Ascending aorta (tissue), 2 donors: ENCODE results near the gene TTC22. TPM values are rescaled to one million over a fixed set of nuclear protein-coding genes. Genes with fewer than 3 reads are reported as not detected.

Experiments
- DNase-seq, 2 donors: peaks; one replicate each; pipeline ENCODE4 v3.0.0-alpha.2; 2019; ENCODE audit warnings: low spot score in 2 of 2
- H3K27ac ChIP-seq, 2 donors: fragments of 200-600 bp; sonication (generic); one replicate each; pipeline ENCODE4 v1.5.1; 2016 to 2017; ENCODE audit warnings: mild to moderate bottlenecking in 1 of 2
- H3K27me3 ChIP-seq: fragments of 200-600 bp; sonication (generic); one replicate; pipeline ENCODE4 v1.5.1; 2017
- H3K36me3 ChIP-seq, 2 donors: fragments of 200-600 bp; sonication (generic); one replicate each; pipeline ENCODE4 v1.5.1; 2016
- H3K4me1 ChIP-seq, 2 donors: fragments of 200-600 bp; sonication (generic); one replicate each; pipeline ENCODE4 v1.5.1; 2016 to 2017; ENCODE audit warnings: mild to moderate bottlenecking in 1 of 2
- H3K4me3 ChIP-seq, 2 donors: fragments of 200-600 bp; sonication (generic); one replicate each; pipeline ENCODE4 v1.5.1; 2016 to 2017; ENCODE audit warnings: mild to moderate bottlenecking in 1 of 2
- H3K9me3 ChIP-seq, 2 donors: fragments of 200-600 bp; sonication (generic); one replicate each; pipeline ENCODE4 v1.5.1; 2016
- intact Hi-C: fragments of 100-400 bp; cut with DNase I; formaldehyde crosslinking; loops from one replicate; pipeline ENCODE4 v1.15.1; 2023
- total RNA-seq: library from RNA; depleted of rRNA; stranded (reverse); fragments of >200 nt; gene quantifications from one replicate; pipeline ENCODE4 v1.1.0, GENCODE V29; 2016
- TF ChIP-seq, protein P1 (sequence below), 3 experiments: fragments of 200-600 bp in 2 of 3; fragments of 450-650 bp in 1 of 3; sonication (generic) in 2 of 3; IDR thresholded peaks; one replicate each; pipeline ENCODE4 v1.5.1; 2016 to 2019; ENCODE audit warnings: antibody characterized with exemption in 3 of 3, mild to moderate bottlenecking in 1 of 3, moderate library complexity in 1 of 3

Gene TTC22
- total RNA-seq, 1 donor from 2014 or later = not detected

DNA sequence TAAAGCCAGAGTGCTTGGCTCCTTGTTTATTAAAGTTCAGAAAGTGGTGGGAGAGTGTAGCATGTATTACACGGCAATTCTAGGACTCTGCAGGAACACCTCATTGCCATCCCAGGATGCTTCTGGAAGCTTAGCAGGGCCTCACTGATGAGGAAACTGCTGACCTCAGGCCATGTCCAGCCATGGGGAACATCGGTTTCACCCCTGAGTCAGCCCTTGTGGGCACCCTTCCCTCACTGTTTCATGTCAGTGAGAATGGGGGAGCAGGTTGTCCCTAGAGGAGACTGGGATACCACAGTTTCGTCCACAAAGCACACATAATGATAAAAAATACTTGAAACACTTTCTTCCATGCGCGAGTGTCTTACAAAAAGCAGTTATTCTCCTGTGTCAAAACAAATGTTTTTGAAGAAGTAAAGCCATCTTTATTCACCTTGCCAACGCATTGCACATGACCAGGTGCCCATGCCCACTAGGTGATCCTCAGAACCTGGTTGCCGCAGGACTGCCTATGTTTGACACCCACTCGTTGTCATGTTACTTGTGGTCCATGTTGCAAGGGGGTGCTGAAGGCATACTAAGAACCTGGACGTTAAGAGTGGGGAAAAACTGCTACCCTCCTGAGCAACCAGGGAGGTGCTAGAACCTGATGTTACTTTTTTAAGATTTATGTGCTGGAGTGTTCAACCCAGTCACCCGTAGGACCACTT is 41.2 kb upstream of the TTC22 start:
- Histone ChIP-seq H3K4me3 (no peak overlapping the region), H3K4me1 (no peaks in the 10 kb centered on the region)
- TF ChIP-seq, protein P1, sequence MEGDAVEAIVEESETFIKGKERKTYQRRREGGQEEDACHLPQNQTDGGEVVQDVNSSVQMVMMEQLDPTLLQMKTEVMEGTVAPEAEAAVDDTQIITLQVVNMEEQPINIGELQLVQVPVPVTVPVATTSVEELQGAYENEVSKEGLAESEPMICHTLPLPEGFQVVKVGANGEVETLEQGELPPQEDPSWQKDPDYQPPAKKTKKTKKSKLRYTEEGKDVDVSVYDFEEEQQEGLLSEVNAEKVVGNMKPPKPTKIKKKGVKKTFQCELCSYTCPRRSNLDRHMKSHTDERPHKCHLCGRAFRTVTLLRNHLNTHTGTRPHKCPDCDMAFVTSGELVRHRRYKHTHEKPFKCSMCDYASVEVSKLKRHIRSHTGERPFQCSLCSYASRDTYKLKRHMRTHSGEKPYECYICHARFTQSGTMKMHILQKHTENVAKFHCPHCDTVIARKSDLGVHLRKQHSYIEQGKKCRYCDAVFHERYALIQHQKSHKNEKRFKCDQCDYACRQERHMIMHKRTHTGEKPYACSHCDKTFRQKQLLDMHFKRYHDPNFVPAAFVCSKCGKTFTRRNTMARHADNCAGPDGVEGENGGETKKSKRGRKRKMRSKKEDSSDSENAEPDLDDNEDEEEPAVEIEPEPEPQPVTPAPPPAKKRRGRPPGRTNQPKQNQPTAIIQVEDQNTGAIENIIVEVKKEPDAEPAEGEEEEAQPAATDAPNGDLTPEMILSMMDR (IDR thresholded peaks at IDR 0.05) = no peak

DNA sequence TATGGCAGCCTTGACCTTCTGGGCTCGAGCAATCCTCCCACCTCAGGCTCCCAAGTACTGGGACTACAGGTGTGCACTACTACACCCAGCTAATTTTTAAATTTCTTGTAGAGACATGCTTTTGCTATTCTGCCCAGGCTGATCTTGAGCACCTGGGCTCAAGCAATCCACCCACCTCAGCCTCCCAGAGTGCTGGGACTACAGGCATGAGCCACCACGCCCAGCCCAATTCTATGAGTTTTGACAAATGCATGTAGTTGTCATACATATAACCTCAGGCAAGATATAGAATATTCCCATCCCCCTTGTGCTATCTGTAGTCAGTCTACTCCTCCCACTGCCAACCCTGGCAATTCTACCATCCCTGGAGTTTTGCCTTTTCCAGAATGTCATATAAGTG is 38.7 kb upstream of the TTC22 start:
- TF ChIP-seq, protein P1 (IDR thresholded peaks at IDR 0.05) = no peak

More for the DNA sequence above, 41.2 kb upstream of the TTC22 start:
- Histone ChIP-seq H3K36me3 (no peaks in the 10 kb centered on the region), H3K27ac (no peak overlapping the region), H3K27me3 (no peaks in the 10 kb centered on the region), H3K9me3 (no peaks in the 10 kb centered on the region)
- intact Hi-C loops = no loop called here
- DNase-seq = no peak

DNA sequence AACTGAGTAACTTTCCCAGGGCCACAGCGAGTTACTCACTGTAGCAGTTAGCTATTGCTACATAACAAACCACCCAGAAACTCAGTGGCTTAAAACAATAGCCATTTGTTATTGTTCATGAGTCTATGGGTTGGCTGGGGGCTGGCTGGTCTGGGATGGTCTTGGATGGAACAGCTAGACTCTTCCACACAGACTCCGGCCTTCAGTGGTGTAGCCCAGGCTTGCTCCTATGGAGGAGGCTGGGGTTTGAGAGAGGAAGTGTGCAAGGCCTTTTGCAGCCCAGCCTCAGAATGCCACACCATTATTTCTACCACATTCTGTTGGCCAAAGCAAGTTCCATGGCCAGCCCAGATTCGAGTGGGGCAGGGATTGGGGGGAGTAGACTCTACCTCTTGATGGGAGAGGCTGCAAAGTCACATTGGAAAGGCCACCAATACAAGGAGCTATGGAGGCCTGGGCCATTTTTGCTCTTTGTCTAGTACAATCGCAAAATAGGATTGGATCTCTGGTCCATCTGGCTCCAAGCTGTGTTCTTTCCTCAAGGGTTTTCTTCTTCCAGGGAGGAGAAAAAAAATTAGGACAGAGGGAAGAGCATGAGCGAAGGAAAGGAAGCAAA is 37.5 kb upstream of the TTC22 start:
- H3K9me3 ChIP-seq = no peaks in the 10 kb centered on the region
- no peak overlapping the region for H3K4me3 ChIP-seq
- DNase-seq = peak in 1 of 2 donors; percentile 43
- H3K27me3 ChIP-seq = no peaks in the 10 kb centered on the region
- no peaks in the 10 kb centered on the region for H3K4me1 ChIP-seq
- intact Hi-C loops = no loop called here
- no peak overlapping the region for H3K27ac ChIP-seq
- TF ChIP-seq, protein P1 (IDR thresholded peaks at IDR 0.05) = no peak
- no peaks in the 10 kb centered on the region for H3K36me3 ChIP-seq

More for the DNA sequence above, 38.7 kb upstream of the TTC22 start:
- DNase-seq = no peak
- no peak overlapping the region for H3K4me3 ChIP-seq
- intact Hi-C loops = no loop called here
- H3K27ac ChIP-seq = no peak overlapping the region
- no peaks in the 10 kb centered on the region for H3K36me3 ChIP-seq
- no peaks in the 10 kb centered on the region for H3K9me3 ChIP-seq
- no peaks in the 10 kb centered on the region for H3K27me3 ChIP-seq
- H3K4me1 ChIP-seq = no peaks in the 10 kb centered on the region

DNA sequence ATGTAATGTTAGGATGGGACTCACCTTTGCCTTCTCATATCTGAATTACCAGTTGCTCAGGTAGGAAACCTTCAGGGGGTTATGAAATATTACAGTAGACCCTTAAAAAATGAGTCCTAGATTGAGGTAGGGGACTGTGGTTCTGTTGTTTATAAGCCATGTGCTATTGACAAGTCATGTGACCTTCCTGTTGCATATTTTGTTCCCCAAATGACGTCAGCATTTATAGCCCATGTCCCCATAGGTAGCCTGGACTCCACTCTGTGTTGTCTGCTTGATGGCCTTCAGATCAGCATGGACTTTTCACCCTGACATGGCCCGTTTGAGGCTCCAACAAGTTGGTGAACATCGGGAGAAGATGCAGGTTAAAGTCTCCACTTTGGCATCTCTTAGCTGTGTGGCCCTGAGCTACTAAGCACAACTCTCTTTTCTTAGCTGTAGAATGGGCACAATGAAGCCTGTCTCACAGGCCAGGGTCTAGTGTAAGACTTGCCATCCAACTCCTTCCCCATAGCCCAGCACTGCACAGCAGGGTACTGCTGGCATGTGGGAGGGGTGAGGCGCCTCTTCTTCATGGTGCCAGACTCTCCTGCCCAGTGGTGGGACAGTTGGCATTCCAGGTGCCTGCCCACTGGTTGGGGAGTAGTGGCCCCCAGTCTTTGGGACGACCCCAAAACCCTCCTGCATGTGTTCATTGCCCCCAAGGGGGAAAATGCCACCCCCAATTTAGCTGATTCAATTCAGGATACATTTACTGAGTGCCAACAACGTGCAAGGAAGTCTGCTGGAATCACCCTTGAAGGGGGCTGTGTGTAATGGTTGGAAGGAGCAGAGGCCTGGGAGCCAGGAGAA is 36.1 kb upstream of the TTC22 start:
- no peak overlapping the region for H3K4me3 ChIP-seq
- H3K9me3 ChIP-seq = peaks cover 0 to 4% of the 10 kb centered on the region in 2 donors
- no peaks in the 10 kb centered on the region for H3K36me3 ChIP-seq
- TF ChIP-seq, protein P1 (IDR thresholded peaks at IDR 0.05) = no peak
- H3K27me3 ChIP-seq = no peaks in the 10 kb centered on the region
- intact Hi-C loops = no loop called here
- no peak overlapping the region for H3K27ac ChIP-seq
- DNase-seq = peak in 1 of 2 donors; percentile 19
- H3K4me1 ChIP-seq = no peaks in the 10 kb centered on the region

DNA sequence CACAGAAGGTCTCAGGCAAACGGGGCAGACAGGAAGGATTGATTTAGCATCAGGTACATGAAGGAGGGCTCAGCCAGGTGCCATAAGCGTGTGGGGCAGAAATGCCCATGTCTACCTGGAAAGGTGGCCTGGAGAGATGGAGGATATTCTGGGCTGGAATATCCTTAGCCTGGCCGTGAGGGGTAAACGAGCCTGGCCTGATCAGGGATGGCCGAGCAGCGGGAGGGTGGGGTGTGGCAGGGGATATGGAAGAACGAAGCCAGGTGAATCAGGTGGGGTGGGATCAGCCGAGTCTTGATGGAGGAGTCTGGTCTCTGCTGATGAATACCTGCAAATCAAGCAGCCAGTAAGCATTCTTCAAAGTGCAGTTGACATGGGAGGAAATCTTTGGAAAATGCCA is 35.5 kb upstream of the TTC22 start:
- intact Hi-C loops = no loop called here
- H3K27ac ChIP-seq = no peak overlapping the region
- no peak overlapping the region for H3K4me3 ChIP-seq
- no peaks in the 10 kb centered on the region for H3K36me3 ChIP-seq
- H3K27me3 ChIP-seq = no peaks in the 10 kb centered on the region
- peaks cover 0 to 6% of the 10 kb centered on the region in 2 donors for H3K9me3 ChIP-seq
- no peaks in the 10 kb centered on the region for H3K4me1 ChIP-seq
- TF ChIP-seq, protein P1 (IDR thresholded peaks at IDR 0.05) = no peak
- DNase-seq = peak in 1 of 2 donors; percentile 22
